HG03196 (cell line): ENCODE measurements around the gene ZNF821.
"Not testable (repeated sequence)": the region's sequence is repeated elsewhere in the genome, so short reads cannot be mapped to it uniquely, and the experiment has no call there.

Experiments
- ATAC-seq: cut with Tn5 transposase; IDR thresholded peaks from one replicate; pipeline ENCODE4 v1.9.1; 2021; ENCODE audit not compliant: unreplicated experiment

Gene ZNF821

DNA sequence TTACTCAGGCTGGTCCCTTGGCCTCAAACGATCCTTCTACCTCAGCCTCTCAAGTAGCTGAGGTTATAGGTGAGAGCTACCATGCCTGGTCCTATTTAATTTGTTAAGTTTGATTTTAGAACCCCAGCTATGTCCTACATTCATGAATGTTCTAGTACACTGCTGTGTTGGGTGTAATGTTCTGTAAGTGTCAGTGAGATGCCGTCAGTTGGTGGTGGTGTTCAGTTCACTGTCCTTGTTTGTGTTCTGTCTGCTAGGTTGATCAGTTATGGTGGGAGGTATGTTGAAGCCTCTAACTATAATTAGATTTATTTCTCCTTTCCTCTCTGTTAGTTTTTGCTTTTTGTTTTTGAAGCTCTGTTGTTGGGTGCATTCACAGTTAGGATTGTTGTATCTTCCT is 19.6 kb upstream of the ZNF821 start:
- no peak for ATAC-seq

DNA sequence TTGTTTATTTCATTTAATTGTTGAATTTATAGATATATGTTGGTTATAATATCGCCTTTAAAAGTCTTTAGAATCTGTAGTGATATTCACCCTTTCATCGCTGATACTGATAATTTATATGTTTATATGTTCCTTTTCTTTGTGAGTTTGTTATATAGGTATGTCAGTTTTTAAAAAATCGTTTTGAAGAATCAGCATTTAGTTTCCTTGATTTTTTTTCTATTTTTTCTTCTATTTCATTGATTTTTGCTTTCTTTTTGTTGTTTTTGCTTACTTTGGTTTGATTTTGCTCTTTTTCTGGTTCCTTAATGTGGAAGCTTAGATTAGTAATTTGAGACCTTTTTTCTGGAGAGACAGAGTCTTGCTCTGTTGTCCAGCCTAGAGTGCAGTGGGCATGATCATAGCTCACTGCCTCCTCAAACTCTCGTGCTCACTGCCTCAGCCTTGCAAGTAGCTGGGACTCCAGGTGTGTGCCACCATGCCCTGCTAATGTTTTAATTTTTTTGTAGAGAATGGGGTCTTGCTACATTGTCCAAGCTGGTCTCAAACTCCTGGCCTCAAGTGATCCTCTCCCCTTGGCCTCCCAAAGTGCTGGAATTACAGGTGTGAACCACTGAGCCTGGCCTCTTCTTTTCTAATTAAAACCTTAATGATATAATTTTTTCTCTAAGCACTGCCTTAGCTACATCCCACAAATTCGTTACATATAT is 18.8 kb upstream of the ZNF821 start:
- no peak for ATAC-seq

DNA sequence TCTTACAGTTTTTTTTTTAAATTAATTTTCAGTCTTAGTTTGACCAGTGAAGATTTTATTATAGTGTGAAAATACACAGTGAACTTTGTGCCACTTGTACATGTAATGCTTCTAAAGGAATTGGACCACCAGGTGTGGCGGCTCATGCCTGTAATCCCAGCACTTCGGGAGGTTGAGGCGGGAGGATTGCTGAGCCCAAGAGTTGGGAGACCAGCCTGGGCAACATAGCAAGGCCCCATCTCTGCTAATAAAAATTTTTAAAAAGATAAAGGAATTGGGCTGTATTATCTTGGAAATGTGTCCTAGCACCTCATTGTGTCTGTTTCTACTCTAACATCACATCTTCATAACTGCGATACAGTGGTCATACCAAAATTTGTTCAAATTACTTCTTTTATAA is 15.2 kb upstream of the ZNF821 start:
- no peak for ATAC-seq

DNA sequence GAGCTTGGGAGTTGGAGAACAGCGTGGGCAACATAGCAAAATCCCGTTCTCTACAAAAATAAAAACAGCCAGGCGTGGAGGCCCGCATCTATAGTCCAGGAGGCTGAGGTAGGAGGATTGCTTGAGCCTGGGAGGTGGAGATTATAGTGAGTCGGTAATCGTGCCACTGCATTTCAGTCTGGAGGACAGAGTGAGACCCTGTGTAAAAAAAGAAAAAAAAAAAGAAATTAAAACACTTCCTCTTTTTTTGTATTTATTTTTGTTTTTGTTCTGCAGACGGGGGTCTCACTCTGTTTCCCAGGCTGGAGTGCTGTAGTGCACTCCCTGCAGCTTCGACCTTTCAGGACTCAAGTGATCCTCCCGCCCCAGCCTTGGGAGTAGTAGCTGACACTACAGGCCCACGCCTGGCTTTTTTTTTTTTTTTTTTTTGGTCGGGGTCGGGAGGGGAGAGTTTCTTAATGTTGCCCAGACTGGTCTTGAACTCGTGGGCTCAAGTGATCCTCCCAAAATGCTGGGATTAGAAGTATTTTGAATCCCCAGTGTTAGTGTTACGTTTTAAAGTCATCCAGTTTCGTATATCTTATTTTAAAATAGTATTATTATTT is 12.9 kb upstream of the ZNF821 start:
- ATAC-seq, result no peak

DNA sequence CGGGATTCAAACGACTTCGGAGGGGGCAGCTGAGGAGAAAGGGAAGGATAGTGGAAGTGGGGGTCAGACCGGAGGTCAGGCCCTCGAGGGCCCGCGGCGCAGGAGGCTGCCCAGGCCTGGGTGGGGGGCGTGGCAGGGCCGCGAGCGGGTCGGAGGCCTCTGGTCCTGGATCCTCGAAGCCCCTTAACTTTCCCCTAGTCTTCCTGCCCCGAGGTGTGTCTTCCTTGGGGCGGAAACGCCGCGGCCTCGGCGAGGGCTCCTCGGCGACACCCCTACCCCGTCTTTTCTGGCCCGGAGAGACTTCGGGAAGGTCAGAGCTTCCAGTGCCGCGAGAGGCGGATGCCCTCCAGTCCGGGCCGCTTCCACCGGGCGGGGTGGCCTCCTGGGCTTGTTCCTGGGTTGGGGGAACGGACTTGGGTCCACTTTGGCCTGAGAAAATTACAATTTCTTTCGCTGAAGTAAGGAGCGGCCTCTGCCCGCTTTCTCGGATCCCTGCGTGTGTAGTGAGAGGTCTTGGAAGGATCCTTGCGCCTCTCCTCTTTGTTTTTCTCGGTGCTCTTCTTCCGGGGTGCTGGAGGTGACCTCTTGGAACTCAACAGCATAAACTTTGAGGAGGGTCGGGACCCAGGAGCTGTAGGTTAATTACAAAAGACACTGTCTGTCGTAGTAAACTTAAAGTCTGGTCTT is 11.8 kb upstream of the ZNF821 start:
- ATAC-seq, result peak; percentile 21

DNA sequence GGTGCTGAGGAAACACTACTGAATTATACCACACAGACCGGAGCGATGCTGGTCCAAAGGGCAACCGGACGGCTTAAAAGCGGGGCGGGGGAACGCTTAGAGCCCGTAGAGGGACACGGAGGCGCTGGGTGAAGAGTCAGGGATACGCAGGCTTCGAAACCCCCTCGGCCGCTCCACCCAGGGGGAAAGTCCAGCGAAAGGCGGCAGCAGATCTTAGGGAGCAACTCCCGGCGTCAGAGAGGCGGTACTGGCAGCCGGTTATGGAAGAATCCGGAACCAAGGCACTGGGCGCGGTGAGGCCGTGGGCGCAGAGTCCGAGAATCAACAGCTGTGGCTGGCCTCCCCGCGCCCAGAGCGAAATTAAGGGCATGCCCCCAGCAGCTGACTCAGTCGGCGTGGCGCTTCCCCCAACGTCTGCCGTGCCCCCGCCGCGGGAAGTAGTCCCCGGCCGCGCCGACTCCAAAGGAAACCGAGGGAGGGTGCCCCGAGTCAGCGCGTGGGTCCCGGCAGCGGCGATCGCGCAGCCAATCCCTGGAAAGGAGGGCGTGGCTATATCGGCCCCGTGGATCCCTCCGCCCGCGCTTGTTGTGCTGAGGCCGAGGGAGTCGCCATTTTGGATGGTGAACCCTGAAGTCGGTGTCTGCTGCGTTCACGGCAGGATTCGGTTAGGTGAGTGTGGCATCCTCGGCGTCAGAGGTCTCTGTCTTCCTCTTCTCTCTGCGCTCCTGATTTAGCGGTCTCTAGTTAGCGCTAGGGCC is 11.1 kb upstream of the ZNF821 start, which contains the start of gene IST1:
Gene IST1, plus strand, starts transcription at position 611 of the 758 bp plus-strand sequence. CDS start 20,110 bp downstream, outside the sequence.
- peak; percentile 81 for ATAC-seq

DNA sequence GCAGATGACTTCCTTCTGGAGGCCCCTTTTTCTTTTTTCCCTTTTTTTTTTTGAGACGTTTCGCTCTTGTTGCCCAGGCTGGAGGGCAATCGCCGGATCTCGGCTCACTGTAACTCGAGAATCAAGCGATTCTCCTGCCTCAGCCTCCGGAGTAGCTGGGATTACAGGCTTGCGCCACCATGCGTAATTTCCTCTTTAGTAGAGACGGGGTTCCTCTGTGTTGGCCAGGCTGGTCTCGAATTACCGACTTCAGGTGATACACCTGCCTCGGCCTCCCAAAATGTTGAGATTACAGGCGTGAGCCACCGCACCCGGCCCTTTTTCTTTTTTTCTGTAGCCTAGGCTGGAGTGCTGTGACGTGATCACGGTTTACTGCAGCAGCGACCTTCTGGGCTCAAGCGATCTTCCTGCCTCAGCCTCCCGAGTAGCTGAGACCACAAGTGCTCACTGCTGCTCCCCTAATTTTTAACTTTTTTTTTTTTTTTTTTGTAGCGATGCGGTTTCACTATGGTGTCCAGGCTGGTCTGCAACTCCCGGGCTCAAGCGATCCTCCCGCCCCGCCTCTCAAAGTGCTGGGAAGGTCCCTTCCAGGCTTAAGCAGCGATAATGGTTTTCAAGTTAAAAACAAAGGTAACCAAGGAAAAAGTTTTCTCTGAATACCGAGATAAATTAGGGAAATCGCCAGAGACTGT is 10.4 kb upstream of the ZNF821 start:
- peak; percentile 14 for ATAC-seq

DNA sequence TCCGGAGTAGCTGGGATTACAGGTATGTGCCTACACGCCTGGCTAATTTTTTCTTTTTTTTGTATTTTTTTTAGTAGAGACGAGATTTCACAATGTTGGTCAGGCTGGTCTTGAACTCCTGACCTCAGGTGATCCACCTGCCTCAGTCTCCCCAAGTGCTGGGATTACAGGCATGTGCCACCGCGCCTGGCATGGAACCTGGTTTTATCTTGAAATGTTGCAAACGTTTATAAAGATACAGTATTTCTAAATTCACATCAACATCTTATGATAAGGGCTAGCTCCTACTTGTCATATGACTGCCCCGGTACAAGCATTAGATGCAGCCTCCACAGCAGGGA is 9.9 kb upstream of the ZNF821 start:
- ATAC-seq, result no peak

DNA sequence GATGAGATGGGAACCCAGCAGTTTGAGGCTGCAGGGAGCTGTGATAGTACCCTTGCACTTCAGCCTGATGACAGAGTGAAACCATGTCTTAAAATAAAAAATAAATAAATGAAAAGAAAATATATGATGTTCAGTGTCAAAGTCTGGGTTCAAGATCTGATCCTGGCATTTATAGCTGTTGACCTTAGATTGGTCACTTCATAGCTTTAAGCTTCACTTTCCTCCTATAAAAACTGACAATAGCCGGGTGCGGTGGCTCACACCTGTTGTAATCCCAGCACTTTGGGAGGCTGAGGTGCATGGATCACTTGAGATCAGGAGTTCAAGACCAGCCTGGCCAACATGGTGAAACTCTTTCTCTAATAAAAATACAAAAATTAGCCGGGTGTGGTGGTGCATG is 5.2 kb upstream of the ZNF821 start:
- no peak for ATAC-seq

DNA sequence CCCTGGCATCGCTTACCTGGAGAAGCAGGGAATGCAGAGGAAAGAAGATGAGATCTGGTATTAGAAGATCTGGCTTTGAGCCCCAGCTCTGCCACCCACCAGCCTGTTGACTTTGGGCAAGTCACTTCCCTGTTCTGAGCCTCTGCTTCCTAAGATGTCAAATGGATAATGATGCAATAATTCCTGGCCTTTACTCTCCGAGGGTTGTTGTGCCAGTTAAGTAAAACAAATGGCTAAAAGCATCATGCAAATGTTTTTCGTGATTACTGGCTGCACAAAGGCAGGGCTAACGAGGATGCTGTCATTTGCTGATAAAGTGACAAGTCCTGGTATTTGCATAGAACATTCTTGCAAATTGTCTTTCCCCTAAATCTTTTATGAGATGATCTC is 1.3 kb upstream of the ZNF821 start:
- ATAC-seq, result no peak

DNA sequence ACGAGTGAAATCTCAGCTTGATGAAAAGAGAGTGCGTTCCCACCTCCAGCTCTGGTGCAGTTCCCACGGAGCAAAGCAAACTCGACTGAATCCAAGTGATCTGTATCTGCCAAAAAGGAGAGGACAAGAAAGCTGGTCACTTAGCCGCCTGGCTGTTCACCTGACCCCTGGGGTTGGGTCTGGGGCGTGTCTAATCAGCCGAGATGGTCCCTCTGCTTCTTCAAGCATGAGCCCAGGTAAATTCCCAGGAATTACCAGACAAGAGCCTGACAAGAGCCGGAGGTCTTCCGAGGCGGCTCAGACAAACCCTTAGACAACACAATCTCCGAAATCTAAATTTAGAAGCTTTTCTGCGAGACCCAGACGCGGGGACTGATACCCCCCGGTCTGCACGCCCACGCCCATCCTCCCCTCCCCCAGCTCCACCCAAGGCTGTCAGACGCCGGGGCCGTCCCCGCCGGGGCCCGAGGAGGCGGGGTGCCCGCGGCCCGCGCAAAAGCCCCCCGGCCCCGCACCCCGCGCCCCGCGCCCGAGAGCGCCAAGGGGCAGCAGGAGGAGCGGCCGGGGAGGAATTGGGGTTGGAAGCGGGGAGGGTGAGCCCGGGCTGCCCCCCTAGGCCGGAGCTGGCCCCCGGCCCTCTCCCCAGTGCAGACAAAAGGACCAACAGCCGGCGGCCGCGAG is 674 bp downstream of the ZNF821 start:
- peak; percentile 45 for ATAC-seq

DNA sequence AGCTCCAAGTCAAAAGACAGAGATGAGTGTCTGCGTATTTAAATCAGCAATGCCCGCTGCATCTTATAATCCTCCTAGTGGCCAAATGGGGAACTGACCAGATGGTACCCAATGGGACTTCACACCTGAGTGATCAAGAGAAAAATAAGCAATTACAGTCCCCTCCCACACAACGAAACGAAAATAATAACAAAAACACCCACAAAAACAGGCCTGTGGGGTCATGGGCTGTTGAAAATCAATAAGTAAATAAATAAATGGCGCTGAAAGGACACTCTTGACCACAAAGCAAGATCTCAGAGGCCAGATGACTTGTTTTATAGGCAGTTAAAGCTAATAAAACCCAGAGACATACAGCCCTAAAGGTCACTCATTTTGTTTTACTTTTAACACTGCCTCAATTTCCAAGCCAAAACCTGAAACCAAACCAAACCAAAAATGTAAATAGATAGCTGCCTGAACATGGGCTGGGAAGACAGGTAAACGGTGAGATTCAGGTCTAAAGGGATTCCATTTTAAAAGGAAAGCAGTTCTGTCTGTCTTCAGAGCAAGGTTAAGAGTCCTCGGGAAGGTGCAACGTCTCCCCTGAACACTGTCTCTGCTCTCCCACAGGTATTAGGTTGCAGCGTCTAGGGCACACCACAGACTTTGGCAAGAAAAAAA is 1.3 kb downstream of the ZNF821 start:
- ATAC-seq, result peak; percentile 45

DNA sequence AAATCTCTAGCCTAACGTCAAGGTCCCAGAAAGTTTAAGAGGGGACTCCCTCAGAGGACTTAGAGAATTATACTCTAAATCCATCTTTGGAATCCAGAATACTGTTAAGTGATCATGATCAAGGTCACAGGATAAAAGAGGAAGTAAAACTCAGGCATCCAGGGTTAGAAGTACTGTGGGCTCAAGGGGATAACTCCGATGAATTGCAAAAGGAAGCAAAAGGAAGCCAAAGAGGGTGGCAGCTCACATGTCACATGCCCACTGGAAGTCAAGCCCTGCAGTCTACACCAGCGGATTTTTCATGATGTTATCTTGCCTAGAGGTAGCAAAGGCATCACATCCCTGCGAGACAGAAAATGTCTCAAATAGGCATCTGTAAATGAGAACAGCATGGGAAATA is 3.8 kb downstream of the ZNF821 start:
- no peak for ATAC-seq

DNA sequence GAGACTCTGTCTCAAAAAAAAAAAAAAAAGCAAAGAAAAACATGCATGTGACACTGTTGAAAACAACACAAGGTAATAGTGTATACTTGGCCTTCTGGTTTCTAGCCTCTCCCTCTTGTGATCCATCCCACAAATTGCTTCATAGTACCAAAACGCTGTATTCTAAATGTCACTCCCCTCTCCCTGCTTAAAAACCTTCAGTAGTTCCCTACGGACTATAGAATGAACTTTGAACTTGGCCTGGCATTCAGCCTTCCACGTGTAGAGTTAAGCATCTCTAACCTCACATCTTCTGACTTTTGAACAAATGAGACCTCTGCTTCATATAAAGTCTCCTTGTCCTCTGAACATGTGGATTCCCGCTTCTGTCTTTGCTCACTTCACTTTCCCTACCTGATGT is 5.1 kb downstream of the ZNF821 start:
- no peak for ATAC-seq

DNA sequence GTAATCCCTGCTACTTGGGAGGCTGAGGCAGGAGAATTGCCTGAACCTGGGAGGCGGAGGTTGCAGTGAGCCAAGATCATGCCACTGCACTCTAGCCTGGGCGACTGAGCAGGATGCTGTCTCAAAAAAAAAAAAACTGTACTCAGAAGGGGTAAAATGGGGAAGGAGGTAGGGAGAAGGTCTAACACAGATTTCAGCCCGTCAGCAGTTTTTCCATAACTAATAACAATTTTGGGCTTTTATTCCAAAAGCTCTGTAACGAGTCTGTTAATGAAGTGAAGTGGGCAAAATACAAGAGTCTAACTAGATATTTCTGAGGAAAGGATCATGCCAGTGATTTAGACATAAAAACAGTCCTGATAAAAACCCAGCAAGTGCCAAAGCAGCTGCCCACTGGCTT is 10.8 kb downstream of the ZNF821 start:
- no peak for ATAC-seq

DNA sequence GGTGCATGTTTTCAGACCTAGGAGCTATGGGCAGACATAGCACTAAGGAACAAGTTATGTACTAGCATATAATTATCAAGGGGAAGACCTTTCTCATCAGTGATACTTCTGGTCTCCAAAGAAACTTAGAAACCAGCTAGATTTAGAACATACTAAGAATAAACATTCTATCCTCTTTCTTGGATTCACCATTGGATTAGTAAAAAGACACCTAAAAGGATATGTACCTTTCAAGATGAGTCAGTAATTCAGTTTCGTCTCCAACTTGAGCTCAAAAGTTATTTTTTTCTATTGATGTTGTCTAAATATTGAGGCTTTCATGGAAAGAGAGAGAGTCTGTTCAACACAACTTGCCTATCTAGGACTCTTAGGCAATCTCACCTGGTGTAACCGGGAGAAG is 13.2 kb downstream of the ZNF821 start:
- no peak for ATAC-seq

DNA sequence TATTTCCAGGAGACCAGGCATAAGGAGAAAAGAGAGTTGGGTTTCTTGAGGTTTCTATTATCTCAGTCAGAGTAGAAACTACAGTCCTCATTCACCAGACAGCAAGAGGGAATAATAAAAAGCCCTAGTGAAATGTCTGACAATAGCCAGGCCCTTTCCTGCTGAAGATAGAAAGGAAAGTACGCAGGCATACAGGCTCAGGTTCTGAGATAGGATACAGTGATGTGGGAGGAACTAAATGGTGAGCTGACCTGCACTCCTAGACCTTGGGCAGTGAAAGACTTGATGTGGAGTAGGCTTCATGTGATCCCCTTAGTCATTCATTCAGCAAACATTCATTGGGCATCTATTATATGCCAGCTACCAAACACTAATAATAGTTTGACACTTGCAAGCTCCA is 14.9 kb downstream of the ZNF821 start:
- no peak for ATAC-seq

DNA sequence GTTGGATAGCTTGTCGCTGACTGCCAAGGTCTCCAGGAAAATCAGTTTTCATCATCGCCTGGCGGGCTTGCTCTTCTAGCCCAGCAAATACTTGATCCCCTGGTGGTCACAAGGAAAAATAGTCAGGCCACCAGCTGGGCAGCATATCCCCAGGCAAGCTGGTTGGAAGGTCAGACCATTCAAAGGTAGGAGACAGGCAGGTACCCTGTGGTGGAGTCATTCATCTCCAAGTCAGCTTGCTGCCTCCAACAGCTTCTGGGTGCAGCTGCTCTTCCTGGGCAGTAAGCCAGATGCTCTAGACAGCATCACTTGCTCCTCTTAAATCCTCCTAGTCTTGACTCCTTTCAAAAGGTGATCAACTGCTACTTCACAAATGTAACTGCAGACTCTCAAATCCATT is 16.0 kb downstream of the ZNF821 start:
- no peak for ATAC-seq

DNA sequence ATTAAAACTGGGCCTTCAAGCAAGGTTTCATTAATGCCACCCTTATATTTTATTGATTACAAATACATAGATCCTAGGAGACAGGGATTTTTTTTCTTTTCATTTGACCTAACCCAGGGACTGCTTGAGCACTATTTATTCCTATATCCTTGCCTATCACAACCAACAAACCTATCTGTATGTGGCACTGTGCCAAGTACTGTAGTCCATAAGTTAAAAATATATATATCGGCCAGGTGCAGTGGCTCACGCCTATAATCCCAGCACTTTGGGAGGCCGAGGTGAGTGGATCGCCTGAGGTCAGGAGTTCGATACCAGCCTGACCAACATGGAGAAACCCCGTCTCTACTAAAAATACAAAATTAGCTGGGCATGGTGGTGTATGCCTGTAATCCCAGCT is 16.8 kb downstream of the ZNF821 start:
- ATAC-seq, result not testable (repeated sequence)
